Keratinocyte (primary cell): Measurements from ENCODE around the gene PSG11. TPM values are rescaled to one million over a fixed set of nuclear protein-coding genes. Genes with fewer than 3 reads are reported as not detected.
A peak's percentile ranks its signal among the peaks of the same experiment; 100 is the strongest.
"Not testable (repeated sequence)": the region's sequence is repeated elsewhere in the genome, so short reads cannot be mapped to it uniquely, and the experiment has no call there.

Experiments
- DNase-seq: peaks from one replicate; pipeline ENCODE4 v3.0.0-alpha.2; 2011; ENCODE audit warnings: low read depth, missing footprints, low spot score
- FAIRE-seq: peaks from 2 replicates; lab custom pipeline; 2011; peaks lifted over from hg19 to GRCh38; lab: Jason Lieb, UNC
- H2AFZ ChIP-seq: 2 replicates; pipeline ENCODE4 v1.6.0; 2012; ENCODE audit warnings: low read length, control low read depth, inconsistent platforms; ENCODE audit not compliant: control insufficient read depth
- H3K27ac ChIP-seq: 2 replicates; pipeline ENCODE4 v1.5.1; 2011; ENCODE audit warnings: low read length; ENCODE audit not compliant: control insufficient read depth, insufficient read depth
- H3K27me3 ChIP-seq: 3 replicates; pipeline ENCODE4 v1.6.0; 2011; ENCODE audit warnings: low read length; ENCODE audit not compliant: control insufficient read depth, insufficient read depth; ENCODE audit errors: extremely low read depth
- H3K36me3 ChIP-seq, 2 experiments: 2 replicates in 1 of 2; 3 replicates in 1 of 2; pipeline ENCODE4 v1.5.1; 2011; ENCODE audit warnings: low read length in 2 of 2, mild to moderate bottlenecking in 1 of 2; ENCODE audit not compliant: control insufficient read depth in 2 of 2, insufficient read depth in 2 of 2; ENCODE audit errors: extremely low read depth in 1 of 2
- H3K4me1 ChIP-seq: 3 replicates; pipeline ENCODE4 v1.5.1; 2011; ENCODE audit warnings: low read length; ENCODE audit not compliant: control insufficient read depth, insufficient read depth; ENCODE audit errors: extremely low read depth
- H3K4me2 ChIP-seq: 3 replicates; pipeline ENCODE4 v1.6.0; 2011; ENCODE audit warnings: low read depth, low read length; ENCODE audit not compliant: control insufficient read depth, insufficient read depth; ENCODE audit errors: extremely low read depth
- H3K4me3 ChIP-seq, 3 experiments: fragments of 200-600 bp in 1 of 3; sonication (generic) in 1 of 3; 2 replicates in 2 of 3; 3 replicates in 1 of 3; pipeline ENCODE4 v1.5.1; 2011 to 2016; ENCODE audit warnings: low read length in 3 of 3, mild to moderate bottlenecking in 3 of 3, control low read depth in 2 of 3, inconsistent platforms in 1 of 3, low read depth in 1 of 3, mixed read lengths in 1 of 3, mixed run types in 1 of 3, moderate library complexity in 1 of 3; ENCODE audit not compliant: control insufficient read depth in 2 of 3, insufficient read depth in 2 of 3; ENCODE audit errors: extremely low read depth in 1 of 3
- H3K79me2 ChIP-seq: 2 replicates; pipeline ENCODE4 v1.6.0; 2012; ENCODE audit warnings: low read length; ENCODE audit not compliant: control insufficient read depth, insufficient read depth
- H3K9ac ChIP-seq: 3 replicates; pipeline ENCODE4 v1.6.0; 2011; ENCODE audit warnings: low read length; ENCODE audit not compliant: control insufficient read depth, insufficient read depth; ENCODE audit errors: extremely low read depth
- H3K9me1 ChIP-seq: 3 replicates; pipeline ENCODE4 v1.6.0; 2011; ENCODE audit warnings: low read length; ENCODE audit not compliant: control insufficient read depth, insufficient read depth; ENCODE audit errors: extremely low read depth
- H3K9me3 ChIP-seq: 2 replicates; pipeline ENCODE4 v1.5.1; 2012; ENCODE audit warnings: low read depth, low read length; ENCODE audit not compliant: control insufficient read depth
- H4K20me1 ChIP-seq: 3 replicates; pipeline ENCODE4 v1.6.0; 2011; ENCODE audit warnings: low read length; ENCODE audit not compliant: control insufficient read depth, insufficient read depth; ENCODE audit errors: extremely low read depth
- dilution Hi-C: fragments of 300-500 bp; cut with MboI; formaldehyde crosslinking; loops from one replicate; pipeline ENCODE4 v1.7.0; 2020; ENCODE audit warnings: low sequenced_read_pairs; ENCODE audit not compliant: extremely low pct_ligation_motif_present
- polyA plus RNA-seq, 5 experiments: library from polyadenylated mRNA; depleted of rRNA in 3 of 5; stranded (reverse) in 3 of 5; stranded (forward) in 1 of 5; unstranded in 1 of 5; fragments of >200 nt; gene quantifications; 1 replicate in 1 of 5; 2 replicates in 3 of 5; 3 replicates in 1 of 5; pipeline versions ENCODE4 v1.2.1 to v1.2.3, GENCODE V29; 2011 to 2012; ENCODE audit warnings: missing spikeins in 2 of 5, low read depth in 1 of 5, low replicate concordance in 1 of 5
- TF ChIP-seq, protein P1 (sequence below), 3 experiments: IDR thresholded peaks in 1 of 3; conservative IDR thresholded peaks in 1 of 3; optimal IDR thresholded peaks in 1 of 3; 2 replicates in 2 of 3; 3 replicates in 1 of 3; pipeline versions ENCODE3 to v1.5.1; 2011; ENCODE audit warnings: low read length in 3 of 3, mild to moderate bottlenecking in 3 of 3, moderate library complexity in 2 of 3, control low read depth in 1 of 3, inconsistent platforms in 1 of 3; ENCODE audit not compliant: insufficient read depth in 2 of 3; ENCODE audit errors: extremely low read depth in 1 of 3

Gene PSG11
- polyA plus RNA-seq, 1 donor (not counting 4 experiments of a cell fraction or from before 2014, with no cell fraction given), result 0.03 TPM

DNA sequence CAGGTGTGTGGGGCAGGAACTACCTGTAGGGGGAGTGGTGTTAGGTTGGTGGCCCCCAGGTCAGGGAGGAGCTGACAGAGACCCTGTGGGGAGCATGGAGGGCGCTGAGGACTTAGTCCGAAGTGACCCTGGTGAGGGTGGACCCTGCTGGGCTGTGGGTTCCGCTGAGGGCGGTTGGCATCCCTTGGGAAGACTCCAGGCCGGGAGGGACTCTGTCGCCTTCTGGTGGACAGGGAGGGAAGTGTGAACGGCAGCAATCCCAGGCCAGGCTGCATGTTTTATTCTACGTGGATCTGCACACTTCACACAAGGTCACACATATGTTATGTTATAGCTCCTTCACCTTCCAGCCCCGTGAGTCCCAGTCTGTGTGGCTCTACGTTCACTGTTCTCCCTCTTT is 1.7 kb upstream of the PSG11 start:
- H3K9me1 ChIP-seq, H3K27me3 ChIP-seq, H3K9ac ChIP-seq, H3K27ac ChIP-seq, DNase-seq, H3K4me2 ChIP-seq, H3K36me3 ChIP-seq, dilution Hi-C loops, H3K4me3 ChIP-seq, H4K20me1 ChIP-seq, H3K79me2 ChIP-seq, H3K9me3 ChIP-seq, H3K4me1 ChIP-seq, H2AFZ ChIP-seq, FAIRE-seq: not testable (repeated sequence)
- TF ChIP-seq, protein P1, sequence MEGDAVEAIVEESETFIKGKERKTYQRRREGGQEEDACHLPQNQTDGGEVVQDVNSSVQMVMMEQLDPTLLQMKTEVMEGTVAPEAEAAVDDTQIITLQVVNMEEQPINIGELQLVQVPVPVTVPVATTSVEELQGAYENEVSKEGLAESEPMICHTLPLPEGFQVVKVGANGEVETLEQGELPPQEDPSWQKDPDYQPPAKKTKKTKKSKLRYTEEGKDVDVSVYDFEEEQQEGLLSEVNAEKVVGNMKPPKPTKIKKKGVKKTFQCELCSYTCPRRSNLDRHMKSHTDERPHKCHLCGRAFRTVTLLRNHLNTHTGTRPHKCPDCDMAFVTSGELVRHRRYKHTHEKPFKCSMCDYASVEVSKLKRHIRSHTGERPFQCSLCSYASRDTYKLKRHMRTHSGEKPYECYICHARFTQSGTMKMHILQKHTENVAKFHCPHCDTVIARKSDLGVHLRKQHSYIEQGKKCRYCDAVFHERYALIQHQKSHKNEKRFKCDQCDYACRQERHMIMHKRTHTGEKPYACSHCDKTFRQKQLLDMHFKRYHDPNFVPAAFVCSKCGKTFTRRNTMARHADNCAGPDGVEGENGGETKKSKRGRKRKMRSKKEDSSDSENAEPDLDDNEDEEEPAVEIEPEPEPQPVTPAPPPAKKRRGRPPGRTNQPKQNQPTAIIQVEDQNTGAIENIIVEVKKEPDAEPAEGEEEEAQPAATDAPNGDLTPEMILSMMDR (optimal IDR thresholded peaks at IDR 0.05 in 1 of 3, IDR thresholded peaks at IDR 0.05 in 1 of 3, conservative IDR thresholded peaks at IDR 0.05 in 1 of 3; ENCODE audit: extremely low read depth in 1 of 3, insufficient read depth in 2 of 3, low read length in 3 of 3), result peak; percentile 28 to 70 (median 49)

DNA sequence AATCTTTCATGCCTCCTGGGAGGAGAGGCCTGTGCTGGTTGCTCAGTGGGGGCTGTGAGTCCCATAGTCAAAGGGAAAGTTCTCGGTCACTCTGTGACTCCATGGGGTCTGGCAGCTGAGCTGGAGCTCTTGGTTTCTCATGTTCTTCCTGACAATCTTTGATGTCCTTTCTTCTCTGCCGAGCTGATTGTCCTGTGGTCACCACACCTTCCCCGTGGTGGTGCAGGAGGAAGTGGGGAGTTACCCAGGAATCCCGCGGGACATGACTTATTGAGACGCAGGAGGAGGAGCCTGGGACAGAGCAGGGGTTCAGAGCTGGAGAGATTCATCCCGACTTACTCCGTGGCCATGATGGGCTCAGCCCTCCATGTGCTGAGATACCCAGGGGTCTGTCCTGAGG is 792 bp upstream of the PSG11 start:
- dilution Hi-C loops, H3K27ac ChIP-seq, H3K27me3 ChIP-seq, H3K4me1 ChIP-seq, H3K36me3 ChIP-seq, H3K4me3 ChIP-seq, H3K9ac ChIP-seq, H3K4me2 ChIP-seq, H3K79me2 ChIP-seq, H3K9me1 ChIP-seq, H2AFZ ChIP-seq, FAIRE-seq, H3K9me3 ChIP-seq, DNase-seq, H4K20me1 ChIP-seq: not testable (repeated sequence)

DNA sequence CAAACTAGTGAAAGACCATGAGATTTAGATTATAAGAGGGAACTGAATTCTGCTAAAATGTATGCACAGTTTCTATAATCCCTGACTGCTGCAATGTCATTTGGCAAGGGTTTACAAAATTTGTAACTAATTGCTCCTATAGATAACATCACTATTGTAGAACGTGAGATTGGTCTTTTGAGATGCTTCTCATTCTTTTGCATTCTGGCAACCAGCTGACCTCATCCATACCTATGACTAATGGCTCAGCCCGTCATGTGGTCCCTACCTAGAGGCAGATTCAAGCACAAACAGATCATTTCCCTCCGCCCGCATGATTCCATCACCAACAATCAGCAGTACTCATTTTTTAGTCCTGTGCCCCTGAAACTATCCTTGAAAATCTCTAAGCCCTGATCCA is 4.2 kb downstream of the PSG11 start:
- H2AFZ ChIP-seq, dilution Hi-C loops, H3K9me1 ChIP-seq, H3K79me2 ChIP-seq, H3K36me3 ChIP-seq, H3K9me3 ChIP-seq, H4K20me1 ChIP-seq, H3K27me3 ChIP-seq: not testable (repeated sequence)
- H3K4me3 ChIP-seq, result peak overlapping the region in 1 of 3 experiments; percentile 36
- peak overlapping the region; percentile 40 for H3K9ac ChIP-seq
- peak overlapping the region; percentile 57 for H3K4me2 ChIP-seq
- FAIRE-seq (peak; percentile 85), DNase-seq (peak; percentile 61)
- H3K27ac ChIP-seq, result peak overlapping the region; percentile 84
- peaks cover 21% of the 10 kb centered on the region for H3K4me1 ChIP-seq

DNA sequence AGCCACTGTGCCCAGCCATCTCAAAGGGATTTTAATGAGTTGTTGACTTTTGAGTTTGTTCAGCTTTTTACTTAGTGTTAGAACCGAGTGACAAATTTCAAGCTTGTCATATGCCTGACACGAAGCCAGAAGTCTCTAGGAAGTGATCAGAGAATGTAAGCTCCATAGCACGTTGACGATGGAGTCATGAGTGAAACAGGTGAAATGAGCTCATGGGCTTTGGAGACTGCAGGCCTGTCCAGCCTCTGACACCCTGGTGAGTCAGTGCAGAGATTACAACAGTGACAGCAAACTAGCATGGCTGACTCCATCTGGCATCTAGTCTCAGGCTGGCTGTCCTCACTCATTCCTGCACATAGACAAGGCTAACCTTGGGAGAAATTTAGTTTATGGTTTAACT is 4.6 kb downstream of the PSG11 start:
- H3K9me1 ChIP-seq, H2AFZ ChIP-seq, H3K27me3 ChIP-seq, H3K36me3 ChIP-seq, H3K9me3 ChIP-seq, dilution Hi-C loops, H3K79me2 ChIP-seq, H4K20me1 ChIP-seq: not testable (repeated sequence)
- H3K9ac ChIP-seq, result peak overlapping the region; percentile 40
- DNase-seq, result peak; percentile 79
- H3K4me1 ChIP-seq, result peaks cover 21% of the 10 kb centered on the region
- H3K4me2 ChIP-seq, result peak overlapping the region; percentile 57
- peak; percentile 69 for FAIRE-seq
- peak overlapping the region in 1 of 3 experiments; percentile 36 for H3K4me3 ChIP-seq
- peak overlapping the region; percentile 84 for H3K27ac ChIP-seq
